Tibial artery (tissue), 4 donors: ENCODE results near the gene KNG1.

Experiments
- DNase-seq, 2 donors: peaks; one replicate each; pipeline ENCODE4 v3.0.0-alpha.2; 2019
- H3K27ac ChIP-seq, 2 donors: fragments of 200-600 bp; sonication (generic) in 1 of 2; 1 replicate in 1 of 2; 2 replicates in 1 of 2; pipeline ENCODE4 v1.5.1; 2018 to 2019; ENCODE audit warnings: mild to moderate bottlenecking in 1 of 2
- H3K27me3 ChIP-seq, 2 donors: fragments of 200-600 bp; sonication (generic) in 1 of 2; one replicate each; pipeline versions ENCODE4 v1.5.1 to v1.6.0; 2016 to 2019
- H3K36me3 ChIP-seq, 3 donors: fragments of 200-600 bp; sonication (generic) in 2 of 3; one replicate each; pipeline ENCODE4 v1.5.1; 2016 to 2019; ENCODE audit warnings: mild to moderate bottlenecking in 2 of 3
- H3K4me1 ChIP-seq, 4 donors: fragments of 200-600 bp; sonication (generic) in 2 of 4; 1 replicate in 3 of 4; 2 replicates in 1 of 4; pipeline ENCODE4 v1.5.1; 2016 to 2019
- H3K4me3 ChIP-seq, 2 donors: fragments of 200-600 bp; sonication (generic) in 1 of 2; 1 replicate in 1 of 2; 2 replicates in 1 of 2; pipeline ENCODE4 v1.5.1; 2018 to 2019; ENCODE audit warnings: mild to moderate bottlenecking in 2 of 2
- H3K9me3 ChIP-seq, 3 donors: fragments of 200-600 bp; sonication (generic) in 1 of 3; one replicate each; pipeline ENCODE4 v1.5.1; 2016 to 2019
- CTCF ChIP-seq, 2 experiments: fragments of 200-600 bp in 1 of 2; fragments of 450-650 bp in 1 of 2; IDR thresholded peaks; one replicate each; pipeline ENCODE4 v1.5.1; 2017 to 2019; ENCODE audit warnings: antibody characterized with exemption in 2 of 2, mild to moderate bottlenecking in 1 of 2, moderate library complexity in 1 of 2
- intact Hi-C: fragments of 100-400 bp; cut with DNase I; formaldehyde crosslinking; loops from one replicate; pipeline ENCODE4 v1.15.0; 2023; ENCODE audit warnings: low total_unique reads

KNG1 gene

GRCh38 chr3:186717039-186717457 lies at the start of gene KNG1:
Gene KNG1, plus strand, starts transcription at chr3:186717359. Its CDS starts 184 bp downstream, at chr3:186717543.
- intact Hi-C loops: no loop called here
- Histone ChIP-seq H3K4me1 (no peaks in the 10 kb centered on the region), H3K27me3 (no peaks in the 10 kb centered on the region), H3K4me3 (no peak within 1 kb of the TSS), H3K9me3 (no peaks in the 10 kb centered on the region), H3K27ac (no peak within 1 kb of the TSS), H3K36me3 (no peaks in the 10 kb centered on the region)
- no peak for TF ChIP-seq CTCF (IDR thresholded peaks at IDR 0.05)
- no peak for DNase-seq

- Histone ChIP-seq H3K27ac (no peak overlapping the region), H3K4me3 (no peak overlapping the region), H3K36me3 (no peaks in the 10 kb centered on the region), H3K27me3 (peaks cover 0 to 6% of the 10 kb centered on the region in 2 donors), H3K4me1 (no peaks in the 10 kb centered on the region), H3K9me3 (no peaks in the 10 kb centered on the region)
- no peak for TF ChIP-seq CTCF (IDR thresholded peaks at IDR 0.05)
- intact Hi-C loops: no loop called here
- DNase-seq: no peak
These were observed 48.7 kb upstream of the KNG1 start for GRCh38 chr3:186668426-186668825.

- TF ChIP-seq CTCF (IDR thresholded peaks at IDR 0.05): no peak
- H3K9me3 ChIP-seq: no peaks in the 10 kb centered on the region
- intact Hi-C loops: no loop called here
- no peaks in the 10 kb centered on the region for H3K4me1 ChIP-seq
- H3K27ac ChIP-seq: no peak overlapping the region
- DNase-seq: no peak
- no peaks in the 10 kb centered on the region for H3K36me3 ChIP-seq
- peaks cover 0 to 7% of the 10 kb centered on the region in 2 donors for H3K27me3 ChIP-seq
- H3K4me3 ChIP-seq: no peak overlapping the region
These were observed 47.6 kb upstream of the KNG1 start for GRCh38 chr3:186669378-186670084.

GRCh38 chr3:186670155-186670554 lies 47.0 kb upstream of the KNG1 start:
- Histone ChIP-seq H3K27me3 (peaks cover 0 to 12% of the 10 kb centered on the region in 2 donors), H3K4me3 (no peak overlapping the region), H3K36me3 (no peaks in the 10 kb centered on the region), H3K4me1 (no peaks in the 10 kb centered on the region), H3K9me3 (no peaks in the 10 kb centered on the region), H3K27ac (no peak overlapping the region)
- intact Hi-C loops: no loop called here
- no peak for DNase-seq
- TF ChIP-seq CTCF (IDR thresholded peaks at IDR 0.05): no peak

GRCh38 chr3:186671051-186671450 lies 46.1 kb upstream of the KNG1 start:
- Histone ChIP-seq H3K27ac (no peak overlapping the region), H3K36me3 (no peaks in the 10 kb centered on the region), H3K4me3 (no peak overlapping the region), H3K9me3 (no peaks in the 10 kb centered on the region), H3K4me1 (no peaks in the 10 kb centered on the region), H3K27me3 (peaks cover 0 to 11% of the 10 kb centered on the region in 2 donors)
- TF ChIP-seq CTCF (IDR thresholded peaks at IDR 0.05): no peak
- DNase-seq: no peak
- intact Hi-C loops: no loop called here
